Measurements from ENCODE around the gene POLR1E.
"Not testable (repeated sequence)": the region's sequence is repeated elsewhere in the genome, so short reads cannot be mapped to it uniquely, and the experiment has no call there.

Gene POLR1E

DNA sequence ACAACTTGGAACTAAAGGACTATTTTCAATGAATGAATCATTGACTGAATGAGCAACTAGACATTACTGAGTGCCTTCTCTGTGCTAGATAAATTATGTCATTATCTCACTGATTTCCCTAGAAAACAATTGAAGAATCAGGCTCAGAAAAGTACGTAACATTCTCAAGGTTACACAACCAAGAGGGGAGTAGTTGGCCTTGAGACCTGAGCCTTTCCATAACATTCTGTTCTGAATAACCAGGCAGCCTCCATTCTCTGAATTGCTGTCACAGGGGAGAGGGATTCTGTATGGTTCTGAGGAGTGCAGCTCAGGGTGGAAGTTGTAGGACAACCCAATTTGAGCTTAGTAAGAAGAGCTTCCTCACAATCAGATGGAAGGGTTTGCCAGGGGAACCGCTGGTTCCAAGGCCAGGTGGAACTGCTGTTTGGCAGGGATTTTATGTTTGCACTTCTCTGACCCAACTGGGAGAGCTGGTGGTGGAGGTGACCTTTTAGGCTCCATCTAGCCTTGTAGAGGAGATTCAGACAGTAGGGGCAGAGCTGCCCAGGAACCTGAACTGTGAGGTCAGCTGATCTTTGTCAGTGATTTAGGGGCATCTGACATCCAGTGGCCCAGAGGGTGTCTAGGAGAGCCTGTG lies 16.3 kb downstream of the POLR1E start:
- DNase-seq (ENCODE audit: low read depth in 2 of 2) = no peak

DNA sequence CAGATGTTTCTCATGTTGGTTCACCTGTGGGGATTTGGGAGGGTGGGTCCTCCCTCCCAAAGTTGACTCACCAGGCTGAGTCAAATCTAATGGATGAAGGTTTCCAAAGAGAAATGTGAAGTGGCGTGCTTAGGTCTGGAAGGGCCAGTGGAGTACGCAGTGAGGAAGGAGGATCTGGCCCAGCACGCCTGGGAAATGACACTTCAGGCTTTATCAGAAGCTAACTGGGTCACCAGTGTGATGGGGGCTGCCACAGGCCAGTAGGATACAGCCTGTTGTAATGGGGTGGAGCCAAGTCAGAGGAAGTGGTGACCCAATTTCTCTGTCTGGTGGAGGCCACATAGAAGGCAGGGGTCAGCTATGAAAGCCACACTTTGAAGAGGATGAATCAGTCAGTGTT lies 18.0 kb downstream of the POLR1E start:
- DNase-seq (ENCODE audit: low read depth in 2 of 2) = no peak

DNA sequence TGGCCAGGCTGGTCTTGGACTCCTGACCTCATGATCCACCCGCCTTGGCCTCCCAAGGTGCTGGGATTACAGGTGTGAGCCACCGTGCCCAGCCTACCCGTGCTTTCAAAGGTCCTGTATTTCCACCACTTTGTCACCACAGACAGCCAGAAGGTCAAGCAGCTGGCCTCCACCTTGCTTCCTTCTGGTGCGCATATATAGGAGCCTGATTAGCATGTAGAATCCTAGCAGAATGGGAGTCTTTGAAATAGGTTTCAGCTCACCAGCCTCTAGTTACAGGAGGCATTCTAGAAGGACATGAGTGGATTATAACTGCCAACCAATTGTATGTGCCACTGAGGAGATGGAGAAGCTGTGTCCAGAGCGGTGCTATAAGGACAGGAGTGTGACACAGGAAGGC lies 18.9 kb downstream of the POLR1E start:
- no peak for DNase-seq (ENCODE audit: low read depth in 2 of 2)

DNA sequence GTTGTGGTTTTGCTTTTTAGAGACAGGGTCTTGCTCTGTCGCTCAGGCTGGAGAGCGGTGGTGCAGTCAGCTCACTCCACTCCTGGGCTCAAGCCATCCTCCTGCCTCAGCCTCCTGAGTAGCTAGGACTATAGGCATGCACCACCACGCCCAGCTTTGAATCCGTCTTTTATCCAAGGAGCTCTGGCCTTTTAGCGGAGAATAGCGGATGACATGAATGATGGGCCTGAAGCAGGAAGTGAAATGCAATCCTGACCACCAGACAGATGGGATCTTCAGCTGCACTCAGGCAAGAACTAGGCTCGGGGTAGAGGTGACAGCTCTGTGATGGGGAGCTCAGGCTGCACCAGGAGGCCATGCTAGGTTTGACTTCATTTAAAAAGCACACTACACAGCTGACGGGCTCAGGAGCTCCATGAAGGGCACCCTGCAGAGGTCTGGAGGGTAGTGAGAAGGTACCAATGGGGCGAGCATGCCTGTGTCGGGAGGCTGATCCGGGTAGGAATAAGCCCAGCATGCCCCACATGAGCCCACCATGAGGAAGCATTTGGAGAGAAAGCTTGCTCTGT lies 21.9 kb downstream of the POLR1E start:
- no peak for DNase-seq (ENCODE audit: low read depth in 2 of 2)

DNA sequence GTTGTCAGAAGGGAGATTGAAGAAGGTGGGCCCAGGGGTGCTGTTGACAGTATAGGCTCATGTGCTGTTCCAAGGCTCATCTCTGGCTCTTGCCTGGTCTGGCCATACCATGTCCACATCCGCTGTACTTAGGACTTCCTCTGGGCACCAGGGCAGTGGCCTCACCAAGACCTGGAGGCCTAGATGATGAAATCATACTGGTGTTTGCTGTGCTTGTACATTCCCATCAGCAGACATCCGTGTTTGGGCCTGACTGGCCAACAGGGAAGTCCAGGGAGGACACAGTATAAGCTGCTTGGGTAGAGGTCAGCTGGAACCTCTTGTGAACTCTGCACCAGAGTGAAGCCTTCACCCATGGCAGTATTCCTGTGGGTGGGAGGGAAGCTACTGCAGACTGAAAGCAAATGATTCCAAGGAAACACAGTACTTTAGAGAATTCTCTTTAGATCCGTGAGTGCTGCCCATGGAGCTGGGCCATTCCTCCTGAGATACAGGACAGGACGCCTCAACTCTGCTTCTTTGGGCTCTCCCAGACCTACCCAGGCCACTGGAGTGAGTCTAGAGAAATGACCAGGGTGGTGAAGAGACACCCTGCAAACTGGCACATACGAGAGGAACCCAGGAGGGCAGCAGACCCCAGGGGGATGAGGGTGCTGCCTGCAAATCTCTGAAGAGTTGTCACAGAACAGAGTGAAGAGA lies 22.5 kb downstream of the POLR1E start:
- DNase-seq (ENCODE audit: low read depth in 2 of 2) = no peak

DNA sequence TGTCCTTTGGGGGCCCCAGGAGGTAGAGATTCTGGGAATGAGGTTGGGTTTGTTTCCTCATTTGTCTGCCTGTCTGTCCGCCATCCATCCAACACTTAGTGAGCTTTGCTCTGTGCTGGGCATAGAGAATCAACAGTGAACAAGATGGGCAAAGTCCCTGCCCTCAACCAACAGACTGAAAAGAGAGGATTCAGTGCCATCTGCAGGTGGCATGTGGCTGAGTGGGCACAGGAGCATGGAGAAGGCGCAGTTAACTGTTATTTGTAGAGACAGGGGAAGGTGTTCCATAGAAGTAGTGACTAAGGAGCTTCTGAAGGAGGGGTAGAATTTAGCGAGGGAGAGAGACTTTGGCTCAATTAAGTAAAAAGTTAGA lies 23.1 kb downstream of the POLR1E start:
- no peak for DNase-seq (ENCODE audit: low read depth in 2 of 2)

DNA sequence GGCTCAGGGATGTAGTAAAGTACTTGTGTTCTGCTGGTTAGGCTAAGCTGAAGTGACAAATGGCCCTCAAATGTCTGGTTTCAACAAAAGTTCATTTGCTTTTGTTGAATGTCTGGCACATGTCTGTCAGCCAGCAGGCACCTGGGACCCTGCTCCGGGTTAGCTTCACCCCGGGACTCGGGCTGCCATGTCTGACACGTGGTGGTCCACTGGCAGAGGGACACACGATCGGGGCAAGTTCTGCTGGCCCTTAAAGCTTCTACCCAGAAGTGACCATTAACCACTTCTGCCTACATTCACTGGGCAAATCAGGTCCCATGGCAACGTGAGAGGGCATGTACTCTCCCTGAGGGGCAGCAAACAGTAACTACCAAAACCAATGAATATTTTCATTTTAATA lies 23.8 kb downstream of the POLR1E start:
- no peak for DNase-seq (ENCODE audit: low read depth in 2 of 2)

DNA sequence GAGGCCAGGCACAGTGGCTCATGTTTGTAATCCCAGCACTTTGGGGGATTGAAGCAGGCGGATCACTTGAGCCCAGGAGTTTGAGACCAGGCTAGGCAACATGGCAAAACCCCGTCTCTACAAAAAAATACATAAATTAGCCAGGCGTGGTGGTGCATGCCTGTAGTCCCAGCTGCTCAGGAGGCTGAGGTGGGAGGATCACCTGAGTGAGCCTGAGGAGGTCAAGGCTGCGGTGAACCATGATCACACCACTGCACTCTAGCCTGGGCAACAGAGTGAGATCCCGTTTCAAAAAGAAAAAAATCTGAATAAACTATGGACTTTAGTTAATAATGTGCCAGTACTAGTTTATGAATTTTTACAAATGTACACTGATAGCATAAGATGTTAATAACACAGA lies 24.3 kb downstream of the POLR1E start:
- DNase-seq (ENCODE audit: low read depth in 2 of 2) = not testable (repeated sequence)

DNA sequence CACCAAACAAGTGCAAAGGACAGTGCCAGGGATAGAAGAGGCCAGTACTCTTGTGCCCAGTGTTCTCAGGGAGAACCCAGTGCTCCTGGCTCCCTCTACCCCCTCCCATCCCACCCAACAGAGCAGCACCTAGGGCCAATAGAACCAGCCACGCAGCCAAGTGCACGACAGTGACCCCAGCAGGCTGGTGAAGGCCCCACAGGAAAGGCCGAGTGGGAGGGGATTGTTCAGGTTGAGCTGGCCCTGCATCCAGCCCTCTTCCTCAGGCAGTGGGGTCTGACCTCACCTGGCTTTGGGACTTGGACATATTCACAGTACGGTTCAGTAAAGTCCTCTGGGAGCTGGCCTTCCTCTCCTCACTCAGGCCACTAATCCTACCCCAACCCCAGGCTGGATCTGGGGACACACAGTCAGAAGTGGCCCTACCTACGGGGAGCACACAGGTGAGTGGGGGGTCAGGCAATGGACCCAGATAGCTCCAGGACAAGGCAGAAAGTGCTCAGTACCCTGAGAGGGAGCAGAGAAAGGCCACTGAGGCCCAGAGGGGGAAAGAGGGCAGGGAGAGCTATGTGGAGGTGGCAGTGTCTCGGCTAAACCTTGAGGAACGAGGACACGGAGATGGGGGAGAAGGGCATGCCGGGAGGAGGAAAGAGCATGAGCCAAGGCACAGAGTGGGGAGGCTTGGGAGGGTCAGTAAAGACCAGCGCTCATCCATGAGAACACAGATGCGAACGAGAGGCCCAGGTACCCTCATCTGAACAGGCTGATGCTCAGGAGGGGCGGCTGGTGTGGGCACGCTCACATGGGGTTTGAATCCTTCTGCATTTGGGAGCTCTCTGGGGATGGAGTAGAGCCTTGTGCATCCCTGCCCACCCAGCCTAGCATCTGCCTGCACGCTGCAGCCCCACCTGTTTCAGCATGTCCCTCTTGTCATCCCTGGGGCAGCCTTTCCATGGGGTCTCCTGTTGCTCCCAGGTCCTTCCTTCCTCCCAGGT lies 25.6 kb downstream of the POLR1E start:
- no peak for DNase-seq (ENCODE audit: low read depth in 2 of 2)

DNA sequence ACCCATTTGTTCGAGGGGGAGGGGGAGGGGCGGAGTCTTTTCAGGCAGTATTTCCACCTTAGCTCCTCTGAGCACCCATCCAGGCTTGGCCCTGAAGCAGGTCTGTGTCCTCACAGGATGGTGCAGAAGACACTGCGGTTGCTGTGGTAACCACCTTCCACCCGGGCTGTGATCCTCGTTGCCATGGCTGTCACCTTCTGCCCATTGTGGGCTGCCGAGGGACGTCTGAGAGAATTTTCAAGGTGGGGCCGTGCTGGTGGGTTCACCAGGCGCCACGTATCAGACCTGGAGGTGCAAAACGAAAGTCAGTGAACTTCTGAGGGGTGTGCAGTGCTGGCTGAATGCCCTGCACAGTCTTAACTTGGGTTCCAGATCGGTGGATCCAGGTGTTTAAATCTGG lies 26.7 kb downstream of the POLR1E start:
- no peak for DNase-seq (ENCODE audit: low read depth in 2 of 2)

DNA sequence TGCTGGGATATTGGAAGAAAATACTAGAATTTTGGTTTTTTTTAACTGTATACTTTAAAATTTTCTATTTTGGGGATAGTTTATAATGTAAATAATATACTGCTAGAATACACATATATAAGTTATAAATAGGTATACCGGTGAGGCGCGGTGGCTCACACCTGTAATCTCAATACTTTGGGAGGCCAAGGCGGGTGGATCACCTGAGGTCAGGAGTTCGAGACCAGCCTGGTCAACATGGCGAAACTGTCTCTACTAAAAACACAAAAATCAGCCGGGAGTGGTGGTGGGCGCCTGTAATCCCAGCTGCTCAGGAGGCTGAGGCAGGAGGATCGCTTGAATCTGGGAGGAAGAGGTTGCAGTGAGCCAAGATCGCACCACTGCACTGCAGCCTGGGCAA lies 28.7 kb downstream of the POLR1E start:
- not testable (repeated sequence) for DNase-seq (ENCODE audit: low read depth in 2 of 2)

DNA sequence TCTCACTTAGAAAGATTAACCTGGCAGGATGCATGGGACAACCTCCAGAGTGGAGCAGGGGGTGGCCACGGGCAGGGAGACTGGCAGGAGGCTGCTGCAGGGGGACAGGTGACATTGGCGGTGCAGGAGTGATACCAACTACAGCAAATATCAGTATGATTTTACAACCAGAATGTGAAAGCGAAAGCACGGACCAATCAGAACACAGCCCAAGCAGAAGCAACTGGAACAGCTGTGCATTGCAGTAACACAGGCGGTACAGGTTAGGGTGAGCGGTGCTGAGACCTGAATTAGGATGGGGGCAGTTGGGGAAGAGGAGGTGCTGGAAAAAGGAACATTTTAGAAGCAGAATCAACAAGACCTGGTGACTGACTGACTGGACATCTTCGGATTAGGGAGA lies 29.3 kb downstream of the POLR1E start:
- DNase-seq (ENCODE audit: low read depth in 2 of 2) = no peak

DNA sequence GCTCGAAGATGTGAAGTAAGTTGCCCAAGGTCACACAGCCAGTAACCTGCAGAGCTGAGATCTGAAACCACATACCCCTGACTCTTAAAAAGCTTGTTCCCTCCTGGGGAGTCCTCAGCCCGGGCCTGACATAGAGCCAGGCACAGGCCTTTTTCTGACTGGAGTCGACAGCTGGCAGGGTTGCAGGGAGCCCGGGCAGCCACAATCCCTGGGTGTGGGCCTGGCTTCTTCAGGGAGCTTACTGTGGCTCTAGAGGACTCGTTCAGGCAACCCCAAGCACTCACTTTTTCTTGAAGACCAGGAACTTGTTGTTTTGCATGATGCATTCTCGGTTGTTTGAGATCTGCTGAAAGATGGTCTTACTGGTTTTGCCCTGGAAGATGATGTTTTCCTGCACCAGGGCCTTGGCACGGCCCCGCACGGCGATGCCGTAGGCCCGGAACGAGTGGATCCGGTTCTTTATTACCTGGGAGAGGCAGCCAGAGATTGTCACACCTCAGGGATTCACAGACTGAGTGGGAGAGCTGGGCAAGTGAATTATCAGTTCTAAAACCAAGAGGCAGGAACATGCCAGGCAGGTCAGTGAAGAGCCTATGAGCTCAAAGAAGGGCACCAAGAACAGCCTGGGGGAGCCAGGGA lies 30.0 kb downstream of the POLR1E start:
- no peak for DNase-seq (ENCODE audit: low read depth in 2 of 2)

DNA sequence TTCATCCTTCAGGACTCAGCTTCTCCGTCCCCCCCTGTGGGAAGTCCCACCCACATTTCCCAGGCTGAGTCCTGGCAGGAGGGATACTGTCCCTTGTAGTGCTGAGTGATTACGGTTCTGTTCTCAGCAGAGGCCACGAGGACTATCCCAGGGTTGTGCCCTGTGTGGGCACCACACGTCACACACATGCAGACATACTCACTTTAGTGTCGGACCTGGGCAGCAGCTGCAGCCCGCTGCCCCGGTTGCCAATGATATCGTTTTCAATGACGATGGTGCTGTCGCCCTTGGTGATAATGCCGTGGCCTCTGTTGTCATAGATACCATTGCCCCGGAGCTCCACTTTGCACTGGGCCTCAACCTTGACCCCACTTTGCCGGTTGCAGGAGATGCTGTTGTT lies 32.2 kb downstream of the POLR1E start:
- no peak for DNase-seq (ENCODE audit: low read depth in 2 of 2)

DNA sequence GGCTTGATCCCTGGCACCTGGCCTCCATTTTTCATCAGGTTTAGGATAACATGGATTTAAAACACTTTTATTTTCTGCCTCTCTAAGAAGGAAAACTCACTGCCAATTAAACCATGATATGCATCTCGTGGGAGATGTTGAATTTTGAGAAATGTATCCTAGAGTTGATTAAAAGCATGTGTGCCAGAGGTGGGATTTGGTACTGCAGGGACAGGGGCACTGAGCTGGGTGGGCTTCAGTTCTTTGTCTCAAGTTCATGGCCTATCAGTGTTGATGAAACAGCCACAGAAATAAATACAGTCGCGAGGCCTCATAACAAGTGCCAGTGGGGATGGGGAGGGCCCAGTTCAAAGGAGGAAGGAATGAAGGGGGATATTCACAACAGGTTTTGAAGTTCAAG lies 34.9 kb downstream of the POLR1E start:
- no peak for DNase-seq (ENCODE audit: low read depth in 2 of 2)

DNA sequence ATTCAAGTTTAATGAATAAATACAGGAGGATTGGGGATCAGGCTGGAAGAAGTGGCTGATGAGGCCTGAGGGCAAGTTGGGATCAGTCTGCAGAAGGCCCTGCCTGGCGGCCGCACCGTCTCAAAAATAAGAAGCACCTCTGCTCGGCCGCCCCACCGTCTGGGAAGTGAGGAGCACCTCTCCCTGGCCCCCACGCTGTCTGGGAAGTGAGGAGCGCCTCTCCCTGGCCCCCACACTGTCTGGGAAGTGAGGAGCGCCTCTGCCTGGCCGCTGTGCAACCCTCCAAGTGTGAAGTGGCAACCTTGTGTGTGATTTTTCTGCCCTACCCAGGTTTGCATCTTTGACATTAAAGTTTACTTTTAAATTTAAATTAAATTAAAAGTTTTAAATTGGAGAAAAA lies 35.4 kb downstream of the POLR1E start:
- DNase-seq (ENCODE audit: low read depth in 2 of 2) = no peak

DNA sequence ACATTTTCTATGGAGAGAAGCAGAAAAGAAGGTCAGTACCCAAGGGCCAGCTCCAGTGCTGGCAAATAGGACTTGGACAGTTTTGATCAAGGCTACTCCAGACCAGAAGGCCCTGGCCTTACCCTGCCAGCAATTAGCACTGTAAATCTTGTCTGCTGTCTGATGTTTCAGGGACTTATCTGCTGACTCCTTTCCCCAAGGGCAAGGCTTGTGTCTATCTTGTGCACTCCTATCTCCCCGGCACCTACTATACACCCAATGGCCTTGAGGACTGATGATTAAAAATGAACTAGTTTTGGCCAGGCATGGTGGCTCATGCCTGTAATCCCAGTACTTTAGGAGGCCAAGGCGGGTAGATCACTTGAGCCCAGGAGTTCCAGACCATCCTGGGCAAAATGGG lies 37.2 kb downstream of the POLR1E start:
- no peak for DNase-seq (ENCODE audit: low read depth in 2 of 2)

DNA sequence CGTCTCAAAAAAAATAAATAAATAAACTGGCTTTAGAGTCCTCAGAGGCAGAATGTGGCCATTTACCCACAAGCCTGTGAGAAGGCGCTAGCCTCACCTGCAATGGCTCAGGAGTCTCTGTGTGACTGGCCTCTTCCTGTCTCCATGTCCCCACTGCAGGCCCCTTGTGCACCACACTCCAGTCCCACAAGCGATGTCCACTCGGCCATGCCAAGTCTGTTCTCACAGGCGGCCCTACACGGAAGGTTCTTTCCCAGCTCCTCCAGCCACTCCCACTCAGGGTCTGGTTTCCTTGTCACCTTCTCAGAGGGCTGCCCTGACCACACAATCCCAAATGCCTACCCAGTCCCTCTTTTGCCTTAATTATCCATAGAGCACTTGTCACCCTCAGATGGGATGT lies 38.2 kb downstream of the POLR1E start:
- DNase-seq (ENCODE audit: low read depth in 2 of 2) = no peak

DNA sequence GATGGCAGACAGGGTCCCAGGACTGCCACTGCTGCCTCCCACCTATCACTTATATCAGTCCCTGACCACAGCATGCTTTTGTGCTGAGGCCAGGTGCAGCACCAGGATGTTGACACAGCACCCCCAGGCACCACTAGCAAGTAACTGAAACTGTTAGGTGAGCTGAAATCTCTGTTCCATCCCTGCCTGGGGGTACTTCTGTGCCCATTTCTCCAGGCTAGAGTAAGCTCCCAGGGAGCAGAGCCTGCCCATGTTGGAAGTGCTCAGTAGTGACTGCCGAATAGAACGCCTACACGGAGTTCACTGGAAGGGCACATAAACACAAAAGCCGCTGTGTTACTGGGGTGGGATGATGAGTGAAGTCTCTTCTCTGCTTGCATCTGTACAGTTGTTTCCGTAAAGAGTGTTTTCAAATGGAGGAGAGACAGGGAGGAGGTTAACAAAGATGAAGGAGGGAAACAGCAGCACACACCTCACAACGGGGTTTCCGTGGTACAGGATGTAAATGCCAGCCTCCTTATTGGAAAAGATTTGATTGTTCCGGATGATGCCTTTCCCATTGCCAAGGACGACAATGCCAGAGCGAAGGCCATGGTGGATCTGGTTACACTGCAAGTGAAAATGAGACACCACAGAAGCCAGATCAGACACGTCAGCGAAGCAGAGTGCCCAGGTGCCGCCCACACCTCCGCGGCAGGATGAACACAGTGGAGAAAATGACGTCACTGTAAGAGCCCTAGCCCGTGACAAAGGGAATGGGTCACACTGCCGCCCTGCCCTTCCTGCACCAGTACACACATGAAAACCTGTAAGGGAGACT lies 43.1 kb downstream of the POLR1E start:
- DNase-seq (ENCODE audit: low read depth in 2 of 2) = no peak

DNA sequence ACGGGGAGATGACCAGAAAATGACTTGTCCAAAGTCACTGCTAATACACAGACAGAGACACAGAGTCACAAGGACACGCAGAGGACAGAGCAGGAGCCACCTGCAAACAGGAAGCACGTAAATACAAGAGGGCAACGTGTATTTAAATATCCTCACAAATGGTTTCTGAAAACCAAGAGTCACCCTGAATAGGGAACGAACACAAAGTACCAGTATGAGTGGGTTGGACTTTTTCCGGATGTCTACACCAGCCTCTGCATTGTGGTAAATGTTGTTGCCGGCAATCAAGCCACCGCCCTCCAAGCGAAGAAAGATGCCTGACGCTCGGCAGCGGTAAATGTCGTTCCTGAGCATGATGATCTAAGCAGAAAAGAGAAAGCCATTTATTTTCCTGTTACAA lies 46.0 kb downstream of the POLR1E start:
- no peak for DNase-seq (ENCODE audit: low read depth in 2 of 2)

DNA sequence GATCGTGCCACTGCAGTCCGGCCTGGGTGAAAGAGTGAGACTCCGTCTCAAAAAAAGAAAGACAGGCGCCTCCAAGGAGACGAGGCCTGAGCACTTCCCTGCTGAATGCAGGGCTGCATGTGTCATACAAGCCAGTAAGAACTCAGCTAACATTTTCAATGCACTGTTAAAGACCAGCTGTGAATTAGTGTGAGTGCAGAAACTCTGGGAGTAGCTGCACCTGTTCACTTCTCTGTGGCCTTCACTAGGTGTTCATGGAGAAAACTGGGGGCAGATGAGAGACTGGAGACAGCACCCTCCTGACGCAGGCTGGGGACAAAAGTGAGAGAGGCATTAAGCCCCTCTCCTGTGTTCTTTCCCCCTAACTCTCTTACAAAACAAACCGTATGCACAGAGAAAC lies 48.7 kb downstream of the POLR1E start:
- no peak for DNase-seq (ENCODE audit: low read depth in 2 of 2)

Data from fibroblast of skin of left quadriceps (primary cell).